ENCODE results near the gene SUCO.
"Not testable (repeated sequence)": the region's sequence is repeated elsewhere in the genome, so short reads cannot be mapped to it uniquely, and the experiment has no call there.

SUCO gene

GRCh38 chr1:172566196-172566997, 33.4 kb downstream of the SUCO start:
- DNase-seq: no peak

GRCh38 chr1:172567720-172568119, 34.8 kb downstream of the SUCO start:
- DNase-seq: no peak

- DNase-seq: no peak
Measured at GRCh38 chr1:172574080-172574479, 41.1 kb downstream of the SUCO start.

- no peak for DNase-seq
Measured at GRCh38 chr1:172578586-172578985, 45.6 kb downstream of the SUCO start.

- no peak for DNase-seq
Measured at GRCh38 chr1:172581273-172581672, 48.3 kb downstream of the SUCO start.

- no peak for DNase-seq
Measured at GRCh38 chr1:172581779-172582178, 48.8 kb downstream of the SUCO start.

- no peak for DNase-seq
Measured at GRCh38 chr1:172582889-172583288, 49.9 kb downstream of the SUCO start.

GRCh38 chr1:172585348-172585747, 52.4 kb downstream of the SUCO start:
- DNase-seq: no peak

- no peak for DNase-seq
Measured at GRCh38 chr1:172585861-172586260, 52.9 kb downstream of the SUCO start.

GRCh38 chr1:172588296-172589291, 55.6 kb downstream of the SUCO start:
- no peak for DNase-seq

- DNase-seq: no peak
Measured at GRCh38 chr1:172589553-172589952, 56.6 kb downstream of the SUCO start.

GRCh38 chr1:172591429-172591828, 58.5 kb downstream of the SUCO start:
- DNase-seq: not testable (repeated sequence)

GRCh38 chr1:172595066-172595465, 62.1 kb downstream of the SUCO start:
- DNase-seq: not testable (repeated sequence)

GRCh38 chr1:172596782-172597181, 63.8 kb downstream of the SUCO start:
- not testable (repeated sequence) for DNase-seq

- DNase-seq: no peak
Measured at GRCh38 chr1:172599912-172600311, 67.0 kb downstream of the SUCO start.

- DNase-seq: no peak
Measured at GRCh38 chr1:172600615-172601014, 67.7 kb downstream of the SUCO start.

- no peak for DNase-seq
Measured at GRCh38 chr1:172601046-172601630, 68.2 kb downstream of the SUCO start.

- no peak for DNase-seq
Measured at GRCh38 chr1:172602706-172603105, 69.8 kb downstream of the SUCO start.

GRCh38 chr1:172603816-172604215, 70.9 kb downstream of the SUCO start:
- DNase-seq: no peak

GRCh38 chr1:172605641-172606040, 72.7 kb downstream of the SUCO start:
- no peak for DNase-seq

- no peak for DNase-seq
Measured at GRCh38 chr1:172607145-172607544, 74.2 kb downstream of the SUCO start.

GRCh38 chr1:172608098-172608601, 75.2 kb downstream of the SUCO start:
- DNase-seq: no peak

GRCh38 chr1:172609528-172609927, 76.6 kb downstream of the SUCO start:
- DNase-seq: no peak
